Measurements from ENCODE around the gene CDK6.
"Not testable (repeated sequence)": the region's sequence is repeated elsewhere in the genome, so short reads cannot be mapped to it uniquely, and the experiment has no call there.

The CDK6 gene

GRCh38 chr7:92836489-92836999, at the start of gene CDK6:
CDK6 (minus strand) TSS chr7:92836573; CDS start chr7:92833323, 3,250 bp downstream.
- DNase-seq, result peak; percentile 72

GRCh38 chr7:92886039-92886438, 49.7 kb upstream of the CDK6 start:
- not testable (repeated sequence) for DNase-seq

GRCh38 chr7:92884218-92884617, 47.8 kb upstream of the CDK6 start:
- no peak for DNase-seq

- DNase-seq, result no peak
Measured at GRCh38 chr7:92882760-92883159, 46.4 kb upstream of the CDK6 start.

GRCh38 chr7:92881091-92881485, 44.7 kb upstream of the CDK6 start:
- no peak for DNase-seq

GRCh38 chr7:92880212-92881090, 44.1 kb upstream of the CDK6 start:
- no peak for DNase-seq

GRCh38 chr7:92877367-92877766, 41.0 kb upstream of the CDK6 start:
- DNase-seq, result no peak

- no peak for DNase-seq
Measured at GRCh38 chr7:92876836-92877235, 40.5 kb upstream of the CDK6 start.

- no peak for DNase-seq
Measured at GRCh38 chr7:92875719-92876118, 39.3 kb upstream of the CDK6 start.

- no peak for DNase-seq
Measured at GRCh38 chr7:92875173-92875572, 38.8 kb upstream of the CDK6 start.

GRCh38 chr7:92874567-92874966, 38.2 kb upstream of the CDK6 start:
- DNase-seq, result no peak

GRCh38 chr7:92873776-92874175, 37.4 kb upstream of the CDK6 start:
- DNase-seq, result no peak

- no peak for DNase-seq
Measured at GRCh38 chr7:92872701-92873100, 36.3 kb upstream of the CDK6 start.

- no peak for DNase-seq
Measured at GRCh38 chr7:92868683-92869293, 32.4 kb upstream of the CDK6 start.

- DNase-seq, result not testable (repeated sequence)
Measured at GRCh38 chr7:92864169-92864568, 27.8 kb upstream of the CDK6 start.

GRCh38 chr7:92856436-92856835, 20.1 kb upstream of the CDK6 start:
- no peak for DNase-seq

- no peak for DNase-seq
Measured at GRCh38 chr7:92854501-92855238, 18.3 kb upstream of the CDK6 start.

GRCh38 chr7:92851732-92852131, 15.4 kb upstream of the CDK6 start:
- DNase-seq, result no peak

- DNase-seq, result no peak
Measured at GRCh38 chr7:92850516-92850915, 14.1 kb upstream of the CDK6 start.

GRCh38 chr7:92849322-92849721, 12.9 kb upstream of the CDK6 start:
- DNase-seq, result no peak

- no peak for DNase-seq
Measured at GRCh38 chr7:92848851-92849250, 12.5 kb upstream of the CDK6 start.

- DNase-seq, result no peak
Measured at GRCh38 chr7:92848441-92848840, 12.1 kb upstream of the CDK6 start.

- DNase-seq, result no peak
Measured at GRCh38 chr7:92847305-92847704, 10.9 kb upstream of the CDK6 start.

GRCh38 chr7:92845736-92846135, 9.4 kb upstream of the CDK6 start:
- DNase-seq, result no peak
